Activated T-cell treated with anti-CD3 and anti-CD28 coated beads, Interleukin-2, amount 50 U/mL, for 72 hours (primary cell): ENCODE data around the gene PLXNA2. TPM values are rescaled to one million over a fixed set of nuclear protein-coding genes. Genes with fewer than 3 reads are reported as not detected.

Experiments used
- ATAC-seq, 2 donors: fragments of 150-1000 bp; cut with Tn5 transposase; replicated peaks in 1 of 2; 2 replicates each; pipeline ENCODE4 v1.10.0; 2021; ENCODE audit warnings: moderate library complexity in 2 of 2, mild to moderate bottlenecking in 1 of 2
- DNase-seq, 2 donors: peaks; one replicate each; pipeline ENCODE4 v3.0.0; 2021 to 2022; ENCODE audit warnings: mixed read lengths in 1 of 2
- H3K27ac Mint-ChIP-seq: one replicate; pipeline ENCODE4 v1.8.0; 2022; ENCODE audit warnings: mild to moderate bottlenecking, moderate library complexity, mixed read lengths
- H3K27me3 Mint-ChIP-seq: one replicate; pipeline ENCODE4 v1.8.0; 2022; ENCODE audit warnings: low read depth, mixed read lengths
- H3K36me3 Mint-ChIP-seq, 2 donors: one replicate each; pipeline ENCODE4 v1.8.0; 2022; ENCODE audit warnings: mixed read lengths in 2 of 2, mild to moderate bottlenecking in 1 of 2; ENCODE audit not compliant: insufficient read depth in 2 of 2
- H3K4me1 Mint-ChIP-seq: one replicate; pipeline ENCODE4 v1.8.0; 2022; ENCODE audit warnings: low read depth, mixed read lengths
- H3K4me3 Mint-ChIP-seq, 2 donors: one replicate each; pipeline ENCODE4 v1.8.0; 2022; ENCODE audit warnings: mild to moderate bottlenecking in 2 of 2, mixed read lengths in 2 of 2, moderate library complexity in 2 of 2
- H3K9me3 Mint-ChIP-seq, 2 donors: one replicate each; pipeline ENCODE4 v1.8.0; 2022; ENCODE audit warnings: mixed read lengths in 2 of 2
- total RNA-seq, 2 donors: library from RNA; stranded (reverse); gene quantifications; one replicate each; pipeline ENCODE4 v1.2.3, GENCODE V29; 2022

The PLXNA2 gene
- total RNA-seq, 2 donors from 2014 or later: 0.07 to 0.72 TPM

GRCh38 chr1:208257351-208257750 lies 13.2 kb upstream of the PLXNA2 start:
- Mint-ChIP-seq H3K36me3 (no peaks in the 10 kb centered on the region), H3K4me1 (no peaks in the 10 kb centered on the region), H3K27ac (no peak overlapping the region)

GRCh38 chr1:208256556-208256955 lies 12.4 kb upstream of the PLXNA2 start:
- Mint-ChIP-seq H3K27ac (no peak overlapping the region), H3K4me3 (no peak overlapping the region), H3K36me3 (no peaks in the 10 kb centered on the region), H3K27me3 (peaks cover 38% of the 10 kb centered on the region), H3K4me1 (no peaks in the 10 kb centered on the region), H3K9me3 (no peaks in the 10 kb centered on the region)
- DNase-seq (no peak), ATAC-seq (no peak)

More at GRCh38 chr1:208257351-208257750, 13.2 kb upstream of the PLXNA2 start:
- peaks cover 43% of the 10 kb centered on the region for H3K27me3 Mint-ChIP-seq
- ATAC-seq: no peak
- H3K4me3 Mint-ChIP-seq: no peak overlapping the region
- H3K9me3 Mint-ChIP-seq: no peaks in the 10 kb centered on the region
- no peak for DNase-seq

GRCh38 chr1:208256091-208256490 lies 11.9 kb upstream of the PLXNA2 start:
- H3K4me3 Mint-ChIP-seq: no peak overlapping the region
- no peaks in the 10 kb centered on the region for H3K36me3 Mint-ChIP-seq
- no peak for DNase-seq
- peaks cover 38% of the 10 kb centered on the region for H3K27me3 Mint-ChIP-seq
- H3K9me3 Mint-ChIP-seq: no peaks in the 10 kb centered on the region
- no peak overlapping the region for H3K27ac Mint-ChIP-seq
- no peaks in the 10 kb centered on the region for H3K4me1 Mint-ChIP-seq
- no peak for ATAC-seq

DNA sequence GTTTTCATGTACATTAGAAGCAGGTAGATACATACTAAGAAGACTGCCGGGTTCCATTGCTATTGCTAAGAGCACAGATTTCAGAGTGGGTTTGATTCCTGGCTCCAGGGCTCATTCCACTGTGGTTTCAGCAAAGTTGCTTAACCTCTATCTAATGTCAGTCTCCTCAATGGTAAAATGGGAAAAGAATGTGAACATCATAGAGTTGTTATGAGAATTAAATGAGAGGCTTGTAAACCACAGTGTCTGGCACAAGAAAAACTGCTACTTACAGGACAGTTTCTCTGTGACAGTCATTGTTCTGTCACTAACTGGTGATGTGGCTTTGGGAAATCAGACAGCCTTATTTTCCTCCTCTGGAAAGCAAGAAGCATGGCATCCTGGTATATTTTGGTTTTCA lies 10.7 kb upstream of the PLXNA2 start:
- no peak overlapping the region for H3K4me3 Mint-ChIP-seq
- H3K4me1 Mint-ChIP-seq: no peaks in the 10 kb centered on the region
- no peak overlapping the region for H3K27ac Mint-ChIP-seq
- ATAC-seq: no peak
- H3K9me3 Mint-ChIP-seq: no peaks in the 10 kb centered on the region
- H3K27me3 Mint-ChIP-seq: peaks cover 38% of the 10 kb centered on the region
- DNase-seq: no peak
- H3K36me3 Mint-ChIP-seq: no peaks in the 10 kb centered on the region

- no peak for DNase-seq
- H3K27me3 Mint-ChIP-seq: peaks cover 36% of the 10 kb centered on the region
- no peak overlapping the region for H3K4me3 Mint-ChIP-seq
- no peaks in the 10 kb centered on the region for H3K4me1 Mint-ChIP-seq
- H3K27ac Mint-ChIP-seq: no peak overlapping the region
- peak in 1 of 2 donors; percentile 26 for ATAC-seq
- no peaks in the 10 kb centered on the region for H3K9me3 Mint-ChIP-seq
- H3K36me3 Mint-ChIP-seq: no peaks in the 10 kb centered on the region
Observed at GRCh38 chr1:208254376-208254775, 10.2 kb upstream of the PLXNA2 start.

DNA sequence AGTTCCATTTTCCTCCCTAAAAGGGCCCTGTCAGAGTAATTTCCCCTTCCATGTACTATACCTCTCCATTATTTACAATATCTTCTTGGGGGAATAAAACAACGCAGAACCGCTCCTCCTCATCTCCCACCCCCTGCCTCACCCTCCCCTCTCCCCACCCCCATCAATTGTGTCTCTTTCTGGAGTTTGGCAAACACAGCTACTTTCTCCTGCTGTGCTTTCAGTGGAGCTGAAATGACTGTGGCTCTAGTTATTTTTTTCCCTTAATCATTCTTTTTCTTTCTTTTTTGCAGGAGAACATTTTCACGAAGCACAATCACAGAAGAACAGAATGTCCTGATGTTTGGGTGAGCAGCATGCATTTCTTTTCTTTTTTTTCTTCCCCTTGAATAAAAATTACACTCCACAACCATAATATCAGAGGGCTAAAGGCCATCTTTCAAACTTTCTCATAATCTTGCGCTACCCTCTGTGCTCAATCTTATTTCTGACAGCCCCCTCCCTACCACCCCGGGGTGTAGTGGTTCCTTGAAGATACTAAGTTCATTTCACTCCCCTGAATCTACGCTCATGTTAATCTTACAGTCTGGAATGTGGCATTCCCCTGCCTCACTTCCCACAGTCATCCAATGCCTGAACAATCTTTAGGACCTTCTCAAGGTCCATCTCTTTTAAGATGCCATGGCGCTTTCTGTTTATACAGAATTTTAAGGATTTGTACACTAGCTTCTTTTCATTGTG lies 8.8 kb upstream of the PLXNA2 start:
- Mint-ChIP-seq H3K4me3 (no peak overlapping the region), H3K27ac (no peak overlapping the region), H3K27me3 (peaks cover 26% of the 10 kb centered on the region), H3K36me3 (no peaks in the 10 kb centered on the region), H3K4me1 (no peaks in the 10 kb centered on the region), H3K9me3 (no peaks in the 10 kb centered on the region)
- ATAC-seq (no peak), DNase-seq (no peak)

GRCh38 chr1:208251911-208252835 lies 8.0 kb upstream of the PLXNA2 start:
- H3K4me1 Mint-ChIP-seq: no peaks in the 10 kb centered on the region
- H3K27me3 Mint-ChIP-seq: peaks cover 18% of the 10 kb centered on the region
- ATAC-seq (no peak), DNase-seq (no peak)
- no peaks in the 10 kb centered on the region for H3K36me3 Mint-ChIP-seq
- H3K9me3 Mint-ChIP-seq: no peaks in the 10 kb centered on the region
- no peak overlapping the region for H3K4me3 Mint-ChIP-seq
- no peak overlapping the region for H3K27ac Mint-ChIP-seq

DNA sequence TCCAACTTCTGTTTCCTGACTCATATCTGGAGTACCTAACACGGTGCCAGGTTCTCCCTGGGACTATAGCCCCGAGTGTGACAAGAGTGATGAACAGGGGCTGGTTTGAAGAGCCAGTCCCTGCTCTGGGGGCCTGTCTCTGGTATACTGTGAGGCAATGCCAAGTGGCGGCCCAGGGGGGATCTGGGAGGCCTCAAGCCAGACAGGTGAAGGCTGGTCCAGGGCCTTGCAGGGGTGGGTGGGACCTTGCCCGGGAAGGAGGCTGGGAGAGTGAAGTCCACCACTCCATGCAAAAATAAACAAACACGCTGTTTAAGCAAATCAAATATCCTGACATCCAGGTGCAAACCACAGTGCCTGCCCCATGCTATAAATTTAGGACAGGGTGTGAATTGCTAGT lies 6.8 kb upstream of the PLXNA2 start:
- H3K36me3 Mint-ChIP-seq: no peaks in the 10 kb centered on the region
- no peak for ATAC-seq
- no peaks in the 10 kb centered on the region for H3K4me1 Mint-ChIP-seq
- peaks cover 18% of the 10 kb centered on the region for H3K27me3 Mint-ChIP-seq
- no peak for DNase-seq
- no peak overlapping the region for H3K27ac Mint-ChIP-seq
- no peak overlapping the region for H3K4me3 Mint-ChIP-seq
- H3K9me3 Mint-ChIP-seq: no peaks in the 10 kb centered on the region

DNA sequence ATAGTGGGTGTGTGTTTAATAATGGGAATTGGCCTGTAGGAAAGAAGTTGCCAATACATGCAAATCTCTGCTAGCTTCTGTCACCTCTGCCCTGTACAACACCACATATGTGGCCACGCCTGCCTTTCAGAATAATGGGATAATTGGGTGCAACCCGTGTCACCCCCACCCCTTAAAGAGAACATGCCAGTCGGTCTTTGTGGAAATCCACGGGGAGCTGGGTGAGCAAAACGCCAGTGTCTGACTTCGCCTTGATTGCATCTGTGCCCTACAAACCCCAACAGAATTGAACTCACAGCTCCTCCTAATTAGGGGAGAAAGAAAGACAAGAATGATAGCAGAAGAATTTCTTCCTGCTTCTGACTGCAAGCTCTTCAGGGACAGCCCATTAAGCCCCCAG lies 6.4 kb upstream of the PLXNA2 start:
- Mint-ChIP-seq H3K27ac (no peak overlapping the region), H3K4me3 (no peak overlapping the region), H3K36me3 (no peaks in the 10 kb centered on the region), H3K27me3 (peaks cover 18% of the 10 kb centered on the region), H3K4me1 (no peaks in the 10 kb centered on the region), H3K9me3 (no peaks in the 10 kb centered on the region)
- no peak for ATAC-seq
- no peak for DNase-seq

- Mint-ChIP-seq H3K4me1 (peaks cover 10% of the 10 kb centered on the region), H3K27ac (no peak overlapping the region), H3K9me3 (no peaks in the 10 kb centered on the region), H3K36me3 (no peaks in the 10 kb centered on the region), H3K27me3 (peaks cover 14% of the 10 kb centered on the region), H3K4me3 (no peak overlapping the region)
- no peak for DNase-seq
- no peak for ATAC-seq
Observed at GRCh38 chr1:208248991-208249696, 5.0 kb upstream of the PLXNA2 start.

DNA sequence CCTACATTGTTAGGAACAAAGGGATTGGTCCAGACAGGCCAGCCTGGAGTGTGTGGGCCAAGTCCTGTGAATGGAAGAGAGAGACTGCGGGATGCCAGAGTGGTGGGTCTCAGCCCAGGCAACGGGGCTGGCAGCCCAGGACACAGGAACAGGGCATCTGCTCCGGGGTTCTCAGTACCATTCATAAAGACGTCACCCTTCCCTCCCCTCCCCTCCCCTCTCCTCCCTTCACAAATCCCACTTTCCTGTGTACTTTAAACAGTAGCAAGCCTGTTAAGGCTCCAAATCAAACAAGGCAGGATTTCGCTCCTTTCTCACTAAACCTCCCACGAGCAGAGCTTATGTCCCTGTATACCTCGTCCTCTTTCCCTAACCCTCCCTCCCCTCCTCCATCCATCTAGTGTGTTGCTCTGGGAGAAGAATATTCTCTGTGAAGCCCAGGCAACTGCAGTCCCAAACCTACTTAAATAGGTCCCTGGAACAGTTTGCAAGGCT lies 4.2 kb upstream of the PLXNA2 start:
- peaks cover 10% of the 10 kb centered on the region for H3K4me1 Mint-ChIP-seq
- H3K27me3 Mint-ChIP-seq: peaks cover 7% of the 10 kb centered on the region
- H3K27ac Mint-ChIP-seq: no peak overlapping the region
- H3K4me3 Mint-ChIP-seq: no peak overlapping the region
- ATAC-seq: no peak
- no peaks in the 10 kb centered on the region for H3K36me3 Mint-ChIP-seq
- no peaks in the 10 kb centered on the region for H3K9me3 Mint-ChIP-seq
- no peak for DNase-seq

DNA sequence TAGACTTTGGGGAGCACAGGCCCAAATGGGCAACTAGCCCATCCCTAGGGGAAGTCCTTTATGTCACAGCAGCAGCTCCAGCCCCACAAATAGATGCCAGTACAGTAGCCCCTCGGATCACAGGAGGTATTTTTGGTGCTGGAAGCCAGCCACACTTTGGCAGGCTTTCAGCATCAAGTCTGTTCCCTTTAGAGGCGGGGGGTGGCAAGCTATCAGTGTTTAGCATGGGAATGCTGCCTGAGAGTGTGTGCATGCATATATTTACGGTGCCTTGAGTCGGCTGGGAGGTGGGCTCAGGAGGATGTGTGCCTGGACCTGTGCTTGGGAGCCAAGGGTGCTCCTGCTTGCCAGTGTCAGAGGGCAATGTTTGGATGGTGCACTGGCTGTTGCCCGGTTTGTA lies 3.5 kb upstream of the PLXNA2 start:
- DNase-seq: no peak
- no peaks in the 10 kb centered on the region for H3K36me3 Mint-ChIP-seq
- peaks cover 4% of the 10 kb centered on the region for H3K27me3 Mint-ChIP-seq
- ATAC-seq: no peak
- peaks cover 14% of the 10 kb centered on the region for H3K4me1 Mint-ChIP-seq
- H3K4me3 Mint-ChIP-seq: no peak overlapping the region
- H3K27ac Mint-ChIP-seq: no peak overlapping the region
- H3K9me3 Mint-ChIP-seq: no peaks in the 10 kb centered on the region

DNA sequence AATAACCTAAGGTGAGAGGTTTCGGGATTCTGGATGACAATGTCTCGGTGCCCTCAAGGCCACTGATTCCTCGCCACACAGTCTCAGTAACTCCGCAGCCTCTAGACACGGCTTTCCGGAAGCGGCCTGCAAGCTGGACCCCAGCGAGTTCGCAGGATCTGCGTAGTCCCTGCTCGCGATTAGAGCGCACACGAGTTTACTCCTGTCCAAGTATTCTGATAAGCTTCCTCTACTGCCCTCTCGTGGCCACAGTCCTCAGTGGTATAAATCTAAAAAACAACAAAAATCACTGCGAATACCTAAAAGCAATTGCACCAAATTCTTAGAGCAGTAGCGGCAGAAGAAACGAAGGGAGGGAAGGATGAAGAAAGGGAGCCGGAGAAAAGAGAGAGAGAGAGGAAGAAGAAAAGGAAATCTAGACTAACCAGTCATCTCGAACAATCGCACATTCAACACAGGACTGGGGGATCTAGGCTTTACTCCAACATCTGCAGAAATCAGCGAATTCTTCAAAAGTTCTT lies 1.1 kb upstream of the PLXNA2 start:
- no peaks in the 10 kb centered on the region for H3K9me3 Mint-ChIP-seq
- DNase-seq (peak; percentile 80 to 81), ATAC-seq (peak; percentile 67)
- no peaks in the 10 kb centered on the region for H3K36me3 Mint-ChIP-seq
- no peak overlapping the region for H3K27ac Mint-ChIP-seq
- peaks cover 26% of the 10 kb centered on the region for H3K27me3 Mint-ChIP-seq
- peak overlapping the region; percentile 88 for H3K4me3 Mint-ChIP-seq
- peaks cover 14% of the 10 kb centered on the region for H3K4me1 Mint-ChIP-seq
